ENCODE data around the gene AMBRA1. TPM values are rescaled to one million over a fixed set of nuclear protein-coding genes. Genes with fewer than 3 reads are reported as not detected.

AMBRA1 gene
- polyA plus RNA-seq, 2 of the 4 experiments (the other 2 are of a cell fraction), result 11.5 to 13.4 TPM

DNA sequence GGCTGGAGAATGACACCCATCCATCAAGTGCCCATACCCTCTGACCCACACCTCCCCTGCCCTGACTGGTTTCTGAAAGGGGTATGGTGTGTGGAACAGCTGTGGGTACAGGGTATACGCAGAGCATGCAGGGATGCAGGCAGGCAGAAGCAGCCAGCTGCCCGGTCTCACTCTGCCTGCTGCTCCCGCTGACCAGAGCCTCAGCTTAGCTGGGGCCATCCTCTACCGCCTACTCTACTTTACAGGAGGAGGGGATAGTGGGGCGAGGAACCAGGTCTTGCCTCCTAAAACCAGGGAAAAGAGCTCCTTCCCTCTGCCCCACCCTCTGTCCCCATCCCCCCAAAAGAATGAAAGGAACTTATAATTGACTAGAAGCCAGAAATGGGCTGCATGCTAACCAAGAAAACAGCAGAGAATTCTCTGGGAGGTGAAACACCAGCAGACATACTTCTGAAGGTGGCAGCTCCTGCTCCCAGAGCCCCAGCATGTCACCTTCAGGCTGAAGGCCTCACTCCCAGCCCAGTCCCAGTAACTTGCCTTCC, 189.3 kb downstream of the AMBRA1 start:
- ATAC-seq, result peak in 1 of 2 experiments; percentile 16; a peak in 2 of 6 replicates
- no peak for TF ChIP-seq JUNB (IDR thresholded peaks at IDR 0.05)
- no peak for TF ChIP-seq ZFP36 (IDR thresholded peaks at IDR 0.05; ENCODE audit: borderline replicate concordance, partially characterized antibody)
- no peak for TF ChIP-seq TP53 (CRISPR knock-in tag; IDR thresholded peaks at IDR 0.05)
- no peak for DNase-seq (ENCODE audit: low read depth in 1 of 2, low spot score in 1 of 2)
- no peak overlapping the region for H3K4me2 ChIP-seq
- 91% methylated on average over 5 of the region's 5 CpGs for WGBS (ENCODE audit: missing lambda C conversion rate)
- no peak for FAIRE-seq
- H3K27ac ChIP-seq, result no peak overlapping the region
- ChIA-PET CTCF (interaction anchor here (0.6 to 4.8 kb wide), 4 partner anchors 12 to 888 kb away, joined by 3 to 31 read pairs (median 12); partner anchors contain the start of gene CHRM4), POLR2A (no interaction called here)
- H3K9me3 ChIP-seq, result no peaks in the 10 kb centered on the region
- H3K4me1 ChIP-seq, result no peaks in the 10 kb centered on the region
- H3K4me3 ChIP-seq, result no peak overlapping the region

DNA sequence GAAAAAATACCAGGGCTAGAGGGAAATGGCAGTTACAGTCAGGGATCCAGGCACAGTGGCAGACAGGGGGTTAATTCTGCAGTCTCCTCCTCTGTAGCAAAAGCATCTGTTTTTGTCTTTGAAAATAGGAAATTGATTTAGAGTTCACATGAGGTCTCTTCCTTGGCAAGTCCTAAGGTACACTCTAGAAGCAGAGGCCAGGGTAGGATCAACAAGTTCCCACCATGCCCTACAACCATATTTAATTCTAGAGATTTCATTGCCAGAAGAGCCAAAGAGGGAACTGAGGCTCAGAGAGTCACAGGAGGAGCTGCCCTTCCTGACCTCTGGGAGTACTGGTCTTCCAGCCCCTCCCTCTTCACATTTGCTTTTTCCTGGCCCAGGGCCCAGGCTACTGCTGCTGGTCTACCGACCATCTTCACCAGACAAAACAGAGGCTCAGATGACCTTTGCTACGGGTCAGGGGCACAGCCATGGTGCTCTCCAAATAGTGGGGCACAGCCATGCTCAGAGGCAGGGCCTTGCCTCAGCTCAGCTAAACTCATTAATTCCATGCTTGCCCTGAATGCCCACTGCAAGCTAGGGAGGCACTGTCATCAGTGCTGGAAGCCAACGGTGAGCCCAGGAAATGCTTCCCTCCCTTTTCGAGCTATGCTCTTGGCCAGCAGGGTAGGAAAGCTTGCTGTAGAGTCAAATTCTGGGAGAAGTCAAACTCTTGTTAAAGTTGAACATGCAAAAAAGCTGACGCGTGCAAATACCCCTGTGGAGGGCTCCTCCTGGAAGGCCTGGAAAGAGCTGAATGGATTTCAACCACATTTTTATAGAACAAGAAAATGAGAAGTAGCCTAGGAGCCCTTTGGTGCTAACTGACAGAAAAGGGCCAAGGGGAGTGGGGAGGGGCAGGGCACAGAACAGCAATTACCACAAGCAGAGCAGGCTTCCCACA, 190.6 kb downstream of the AMBRA1 start:
- WGBS (ENCODE audit: missing lambda C conversion rate), result 86% methylated on average over 6 of the region's 6 CpGs
- Histone ChIP-seq H3K4me1 (no peaks in the 10 kb centered on the region), H3K4me2 (no peak overlapping the region), H3K27ac (no peak overlapping the region), H3K9me3 (no peaks in the 10 kb centered on the region), H3K4me3 (no peak overlapping the region)
- DNase-seq (ENCODE audit: low read depth in 1 of 2, low spot score in 1 of 2) (no peak), ATAC-seq (no peak), FAIRE-seq (no peak)
- TF ChIP-seq MAFK (IDR thresholded peaks at IDR 0.05; ENCODE audit: partially characterized antibody) (peak; percentile 61), FOSL2 (IDR thresholded peaks at IDR 0.05) (no peak), FOSL2 (CRISPR knock-in tag; IDR thresholded peaks at IDR 0.05) (no peak)
- CTCF ChIA-PET, result interaction anchor here (0.9 to 4.8 kb wide), 4 partner anchors 11 to 103 kb away, joined by 3 to 31 read pairs (median 14); partner anchors contain the start of gene CHRM4
- POLR2A ChIA-PET, result no interaction called here

DNA sequence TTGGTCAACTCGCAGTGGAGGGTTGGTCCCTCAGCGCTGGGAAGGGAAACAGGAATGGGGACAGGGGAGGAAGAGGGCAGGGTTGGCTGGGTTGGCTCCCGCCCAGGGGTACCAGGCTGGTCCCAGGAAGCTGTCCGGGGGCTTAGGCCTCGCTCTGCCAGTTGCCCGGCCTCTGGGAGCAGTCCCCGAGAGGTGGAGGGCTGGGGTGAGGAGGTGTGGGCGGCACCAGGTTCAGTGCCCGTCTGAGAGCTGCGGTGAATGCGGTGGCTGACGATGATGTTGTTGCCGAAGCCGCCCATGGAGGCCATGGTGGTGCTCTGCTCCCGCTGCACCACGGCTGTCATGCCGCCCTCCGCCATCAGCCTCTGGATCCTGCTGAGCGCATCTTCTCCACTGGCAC, 196.3 kb downstream of the AMBRA1 start:
- Histone ChIP-seq H3K9me3 (no peaks in the 10 kb centered on the region), H3K27ac (no peak overlapping the region), H3K4me1 (no peaks in the 10 kb centered on the region), H3K4me2 (no peak overlapping the region), H3K4me3 (no peak overlapping the region)
- ChIA-PET POLR2A (no interaction called here), CTCF (interaction anchor here (1.7 to 7.4 kb wide), 3 partner anchors 10 to 18 kb away, joined by 6 to 56 read pairs (median 8); no protein-coding TSS in a partner anchor)
- FAIRE-seq (no peak), DNase-seq (ENCODE audit: low read depth in 1 of 2, low spot score in 1 of 2) (no peak), ATAC-seq (no peak)
- WGBS (ENCODE audit: missing lambda C conversion rate), result 94% methylated on average over 12 of the region's 19 CpGs
- TF ChIP-seq HOXA7 (CRISPR knock-in tag; IDR thresholded peaks at IDR 0.05) (no peak), EP300 (IDR thresholded peaks at IDR 0.05) (no peak), RARB (CRISPR knock-in tag; IDR thresholded peaks at IDR 0.05) (no peak), NR3C1 (IDR thresholded peaks at IDR 0.05) (no peak), GATA3 (IDR thresholded peaks at IDR 0.05; ENCODE audit: borderline replicate concordance) (no peak)
- TF ChIP-seq, protein P1, sequence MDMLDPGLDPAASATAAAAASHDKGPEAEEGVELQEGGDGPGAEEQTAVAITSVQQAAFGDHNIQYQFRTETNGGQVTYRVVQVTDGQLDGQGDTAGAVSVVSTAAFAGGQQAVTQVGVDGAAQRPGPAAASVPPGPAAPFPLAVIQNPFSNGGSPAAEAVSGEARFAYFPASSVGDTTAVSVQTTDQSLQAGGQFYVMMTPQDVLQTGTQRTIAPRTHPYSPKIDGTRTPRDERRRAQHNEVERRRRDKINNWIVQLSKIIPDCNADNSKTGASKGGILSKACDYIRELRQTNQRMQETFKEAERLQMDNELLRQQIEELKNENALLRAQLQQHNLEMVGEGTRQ (IDR thresholded peaks at IDR 0.05), result no peak
- TF ChIP-seq, protein P2, sequence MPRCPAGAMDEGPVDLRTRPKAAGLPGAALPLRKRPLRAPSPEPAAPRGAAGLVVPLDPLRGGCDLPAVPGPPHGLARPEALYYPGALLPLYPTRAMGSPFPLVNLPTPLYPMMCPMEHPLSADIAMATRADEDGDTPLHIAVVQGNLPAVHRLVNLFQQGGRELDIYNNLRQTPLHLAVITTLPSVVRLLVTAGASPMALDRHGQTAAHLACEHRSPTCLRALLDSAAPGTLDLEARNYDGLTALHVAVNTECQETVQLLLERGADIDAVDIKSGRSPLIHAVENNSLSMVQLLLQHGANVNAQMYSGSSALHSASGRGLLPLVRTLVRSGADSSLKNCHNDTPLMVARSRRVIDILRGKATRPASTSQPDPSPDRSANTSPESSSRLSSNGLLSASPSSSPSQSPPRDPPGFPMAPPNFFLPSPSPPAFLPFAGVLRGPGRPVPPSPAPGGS (IDR thresholded peaks at IDR 0.05), result no peak
- TF ChIP-seq, protein P3, sequence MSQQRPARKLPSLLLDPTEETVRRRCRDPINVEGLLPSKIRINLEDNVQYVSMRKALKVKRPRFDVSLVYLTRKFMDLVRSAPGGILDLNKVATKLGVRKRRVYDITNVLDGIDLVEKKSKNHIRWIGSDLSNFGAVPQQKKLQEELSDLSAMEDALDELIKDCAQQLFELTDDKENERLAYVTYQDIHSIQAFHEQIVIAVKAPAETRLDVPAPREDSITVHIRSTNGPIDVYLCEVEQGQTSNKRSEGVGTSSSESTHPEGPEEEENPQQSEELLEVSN (IDR thresholded peaks at IDR 0.05; ENCODE audit: borderline replicate concordance, low read depth), result no peak

DNA sequence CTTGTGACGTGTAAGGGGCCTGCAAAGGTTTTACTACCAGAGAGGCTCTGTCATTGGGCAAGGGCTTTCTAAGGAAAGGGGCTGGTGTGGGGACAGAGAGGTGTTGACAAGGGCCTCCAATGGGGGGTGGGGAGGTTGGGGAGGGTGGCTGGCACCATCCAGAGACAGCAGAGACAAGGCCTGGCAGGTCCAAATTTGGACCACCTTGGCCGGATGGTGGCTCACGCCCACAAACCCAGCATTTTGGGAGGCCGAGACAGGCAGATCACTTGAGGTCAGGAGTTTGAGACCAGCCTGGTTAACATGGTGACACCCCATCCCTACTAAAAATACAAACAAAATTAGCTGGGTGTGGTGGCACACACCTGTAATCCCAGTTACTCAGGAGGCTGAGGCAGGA, 200.1 kb downstream of the AMBRA1 start:
- Histone ChIP-seq H3K4me2 (no peak overlapping the region), H3K4me3 (no peak overlapping the region), H3K4me1 (peaks cover 18% of the 10 kb centered on the region; the same call in 2 of the 3 replicates), H3K27ac (no peak overlapping the region), H3K9me3 (no peaks in the 10 kb centered on the region)
- DNase-seq (ENCODE audit: low read depth in 1 of 2, low spot score in 1 of 2) (no peak), FAIRE-seq (no peak), ATAC-seq (no peak)
- POLR2A ChIA-PET, result no interaction called here
- CTCF ChIA-PET, result interaction anchor here (0.6 to 10.2 kb wide), 4 partner anchors 10 to 136 kb away, joined by 3 to 220 read pairs (median 18); partner anchors contain the start of gene MDK
- TF ChIP-seq MAZ (IDR thresholded peaks at IDR 0.05; ENCODE audit: borderline replicate concordance, low read depth, low read length) (no peak), NPAS2 (CRISPR knock-in tag; IDR thresholded peaks at IDR 0.05; ENCODE audit: borderline replicate concordance) (no peak)
- 83% methylated on average over 4 of the region's 4 CpGs for WGBS (ENCODE audit: missing lambda C conversion rate)

All from A549 (cell line).